Peyer's patch (tissue), 4 donors: ENCODE results near the gene MOB3B. TPM values are rescaled to one million over a fixed set of nuclear protein-coding genes. Genes with fewer than 3 reads are reported as not detected.
A peak's percentile ranks its signal among the peaks of the same experiment; 100 is the strongest.

Experiments
- DNase-seq, 3 donors: peaks; one replicate each; pipeline ENCODE4 v3.0.0-alpha.2; 2017 to 2019
- H3K27ac ChIP-seq, 4 donors: fragments of 200-600 bp; sonication (generic); one replicate each; pipeline ENCODE4 v1.5.1; 2016 to 2019
- H3K27me3 ChIP-seq, 2 donors: fragments of 200-600 bp; sonication (generic); one replicate each; pipeline ENCODE4 v1.5.1; 2019
- H3K36me3 ChIP-seq, 3 donors: fragments of 200-600 bp; sonication (generic); one replicate each; pipeline ENCODE4 v1.5.1; 2016 to 2019
- H3K4me1 ChIP-seq, 4 donors: fragments of 200-600 bp; sonication (generic); one replicate each; pipeline ENCODE4 v1.5.1; 2016 to 2019
- H3K4me3 ChIP-seq, 4 donors: fragments of 200-600 bp; sonication (generic); 1 replicate in 3 of 4; 2 replicates in 1 of 4; pipeline ENCODE4 v1.5.1; 2016 to 2019; ENCODE audit warnings: mild to moderate bottlenecking in 1 of 4
- H3K9me3 ChIP-seq, 4 donors: fragments of 200-600 bp; sonication (generic); one replicate each; pipeline ENCODE4 v1.5.1; 2016 to 2019; ENCODE audit warnings: mild to moderate bottlenecking in 1 of 4
- CTCF ChIP-seq, 6 experiments: fragments of 450-650 bp in 4 of 6; fragments of 200-600 bp in 2 of 6; sonication (generic) in 1 of 6; IDR thresholded peaks; one replicate each; pipeline ENCODE4 v1.5.1; 2017 to 2019; ENCODE audit warnings: antibody characterized with exemption in 6 of 6, mild to moderate bottlenecking in 3 of 6, moderate library complexity in 1 of 6
- POLR2A ChIP-seq, 2 donors: fragments of 450-650 bp; IDR thresholded peaks; one replicate each; pipeline ENCODE4 v1.5.1; 2017; ENCODE audit warnings: antibody characterized with exemption in 2 of 2, mild to moderate bottlenecking in 2 of 2, moderate library complexity in 2 of 2
- total RNA-seq, 4 donors: library from RNA; depleted of rRNA; stranded (reverse); fragments of >200 nt; gene quantifications; one replicate each; pipeline ENCODE4 v1.1.0, GENCODE V29; 2016

The MOB3B gene
- total RNA-seq, 4 donors from 2014 or later = 24.8 to 65.7 (median 36.4) TPM

GRCh38 chr9:27431543-27432147 lies 98.0 kb downstream of the MOB3B start:
- no peak overlapping the region for H3K4me3 ChIP-seq
- H3K36me3 ChIP-seq = no peaks in the 10 kb centered on the region
- H3K27ac ChIP-seq = peak overlapping the region in 2 of 4 donors; percentile 41 to 66
- H3K9me3 ChIP-seq = no peaks in the 10 kb centered on the region
- TF ChIP-seq CTCF (IDR thresholded peaks at IDR 0.05) (no peak), POLR2A (IDR thresholded peaks at IDR 0.05) (no peak)
- peaks cover 0 to 28% (median 0%) of the 10 kb centered on the region in 4 donors for H3K4me1 ChIP-seq
- no peak for DNase-seq
- H3K27me3 ChIP-seq = no peaks in the 10 kb centered on the region

DNA sequence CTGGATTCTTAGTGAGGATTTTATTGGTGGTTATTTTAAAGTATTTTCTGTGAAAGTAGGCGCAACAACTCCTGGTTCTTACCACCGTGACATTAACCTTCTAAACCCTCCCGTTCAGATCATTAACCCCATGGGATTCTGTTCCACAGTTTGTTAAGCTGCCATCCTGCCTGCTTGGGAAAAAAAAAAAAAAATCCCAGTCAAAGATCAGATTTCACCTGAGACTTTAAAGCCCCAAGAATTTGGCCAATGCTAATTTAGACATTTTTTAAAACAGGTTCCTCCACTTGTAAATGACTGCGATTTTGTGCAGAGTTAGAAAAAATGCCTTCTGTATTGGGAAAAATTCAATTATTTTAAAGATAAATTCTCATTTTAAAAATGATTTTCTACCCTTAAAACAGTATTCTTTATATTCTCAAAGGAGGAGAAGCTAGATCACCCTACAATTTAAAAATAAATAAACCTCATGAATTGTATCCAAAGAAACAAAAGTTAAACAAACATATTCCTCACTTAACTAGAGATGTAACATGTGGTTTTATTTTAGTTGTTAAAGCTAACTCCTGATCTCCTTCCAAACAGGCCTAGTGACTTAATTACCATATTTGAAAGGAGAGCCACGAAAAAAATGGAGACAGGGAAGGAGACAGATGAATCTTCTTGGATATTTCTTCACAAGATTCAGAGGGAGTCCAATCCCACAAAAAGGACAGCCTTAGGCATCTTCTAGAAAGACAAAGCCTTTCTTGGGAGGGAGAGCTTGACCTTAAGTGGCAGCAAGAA lies 98.7 kb downstream of the MOB3B start:
- Histone ChIP-seq H3K4me1 (peaks cover 0 to 29% (median 0%) of the 10 kb centered on the region in 4 donors), H3K9me3 (no peaks in the 10 kb centered on the region)

DNA sequence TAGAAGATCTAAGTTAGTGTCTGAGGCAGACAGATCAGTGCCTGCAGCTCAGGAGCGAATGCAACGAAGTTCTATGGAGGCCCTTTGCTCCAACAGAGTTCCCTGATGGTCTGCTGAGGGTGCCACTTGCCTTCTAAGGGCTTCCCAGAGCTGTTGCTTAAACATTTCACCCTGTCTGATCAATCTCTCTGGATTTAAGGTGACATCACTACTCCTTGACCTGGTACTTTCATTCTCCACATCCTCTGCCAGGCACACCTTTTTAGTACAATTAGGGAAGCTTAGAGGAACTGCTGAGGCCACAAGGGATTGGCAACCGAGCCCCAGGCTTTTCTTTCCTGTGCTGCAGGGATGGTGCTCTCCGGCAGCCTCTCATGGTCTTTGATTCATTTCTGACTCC lies 99.7 kb downstream of the MOB3B start:
- no peaks in the 10 kb centered on the region for H3K36me3 ChIP-seq
- TF ChIP-seq POLR2A (IDR thresholded peaks at IDR 0.05) = no peak
- TF ChIP-seq CTCF (IDR thresholded peaks at IDR 0.05) = no peak
- no peak overlapping the region for H3K27ac ChIP-seq
- no peaks in the 10 kb centered on the region for H3K27me3 ChIP-seq
- no peak for DNase-seq
- peaks cover 0 to 29% (median 0%) of the 10 kb centered on the region in 4 donors for H3K4me1 ChIP-seq
- no peaks in the 10 kb centered on the region for H3K9me3 ChIP-seq
- no peak overlapping the region for H3K4me3 ChIP-seq

More for the DNA sequence above, 98.7 kb downstream of the MOB3B start:
- H3K27me3 ChIP-seq = no peaks in the 10 kb centered on the region
- H3K4me3 ChIP-seq = no peak overlapping the region
- H3K36me3 ChIP-seq = no peaks in the 10 kb centered on the region
- TF ChIP-seq POLR2A (IDR thresholded peaks at IDR 0.05) = no peak
- no peak for TF ChIP-seq CTCF (IDR thresholded peaks at IDR 0.05)
- DNase-seq = no peak
- H3K27ac ChIP-seq = peak overlapping the region in 2 of 4 donors; percentile 41 to 66

GRCh38 chr9:27429436-27429835 lies 100.2 kb downstream of the MOB3B start:
- no peak for DNase-seq
- Histone ChIP-seq H3K4me3 (no peak overlapping the region), H3K4me1 (peaks cover 0 to 29% (median 0%) of the 10 kb centered on the region in 4 donors), H3K9me3 (no peaks in the 10 kb centered on the region), H3K27ac (no peak overlapping the region), H3K27me3 (no peaks in the 10 kb centered on the region), H3K36me3 (no peaks in the 10 kb centered on the region)
- TF ChIP-seq POLR2A (IDR thresholded peaks at IDR 0.05) = no peak
- no peak for TF ChIP-seq CTCF (IDR thresholded peaks at IDR 0.05)

GRCh38 chr9:27428551-27428950 lies 101.1 kb downstream of the MOB3B start:
- Histone ChIP-seq H3K4me1 (peaks cover 0 to 21% (median 0%) of the 10 kb centered on the region in 4 donors), H3K27ac (no peak overlapping the region)
- no peak for DNase-seq

More at GRCh38 chr9:27428551-27428950, 101.1 kb downstream of the MOB3B start:
- Histone ChIP-seq H3K36me3 (no peaks in the 10 kb centered on the region), H3K27me3 (no peaks in the 10 kb centered on the region), H3K4me3 (no peak overlapping the region), H3K9me3 (no peaks in the 10 kb centered on the region)
- no peak for TF ChIP-seq POLR2A (IDR thresholded peaks at IDR 0.05)
- no peak for TF ChIP-seq CTCF (IDR thresholded peaks at IDR 0.05)
